ENCODE results near the gene NTN3. TPM values are rescaled to one million over a fixed set of nuclear protein-coding genes. Genes with fewer than 3 reads are reported as not detected.

Gene NTN3
- total RNA-seq, 2 experiments from 2014 or later = not detected

DNA sequence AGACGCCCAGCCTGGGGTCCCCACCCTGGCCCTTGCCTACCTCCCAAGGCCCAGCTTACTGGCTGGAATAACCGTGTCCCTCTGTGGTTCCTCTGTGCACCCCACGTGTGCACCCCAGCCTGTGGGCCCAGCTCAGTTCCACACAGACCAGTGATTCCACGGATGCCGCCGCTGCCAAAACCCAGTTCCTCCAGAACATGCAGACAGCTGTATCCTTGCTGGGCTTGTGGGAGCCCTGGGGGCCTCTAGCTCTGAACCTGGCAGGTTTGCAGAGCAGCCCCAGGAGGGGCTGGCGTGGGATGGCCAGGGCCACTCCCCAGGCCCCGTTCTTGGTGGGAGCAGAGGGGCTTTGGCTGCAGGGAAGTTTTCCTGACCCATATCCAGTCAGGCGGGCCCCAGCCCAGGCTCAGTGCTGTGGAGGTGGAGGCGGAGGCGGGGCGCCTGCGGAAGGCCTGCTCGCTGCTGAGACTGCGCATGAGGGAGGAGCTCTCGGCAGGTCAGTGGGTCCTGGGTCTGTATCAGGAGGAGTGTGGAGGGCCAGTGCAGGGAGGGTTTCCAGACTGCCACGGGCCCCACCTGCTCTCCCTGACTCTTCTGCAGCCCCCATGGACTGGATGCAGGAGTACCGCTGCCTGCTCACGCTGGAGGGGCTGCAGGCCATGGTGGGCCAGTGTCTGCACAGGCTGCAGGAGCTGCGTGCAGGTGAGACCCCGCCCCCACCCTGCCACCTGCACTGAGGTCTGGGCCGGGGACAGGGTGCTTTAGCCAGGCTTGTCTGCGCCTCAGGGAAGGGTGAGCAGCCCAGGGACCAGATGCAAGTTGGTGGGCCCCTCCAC, 8.8 kb upstream of the NTN3 start:
- Histone ChIP-seq H3K27ac (ENCODE audit: low read depth in 1 of 2, low read length in 2 of 2) (no peak overlapping the region), H3K4me3 (ENCODE audit: low read length) (no peak overlapping the region), H3K4me1 (ENCODE audit: insufficient read depth, low read length) (peaks cover 23% of the 10 kb centered on the region), H3K27me3 (ENCODE audit: control insufficient read depth in 1 of 2, insufficient read depth in 2 of 2, low read length in 2 of 2) (peaks cover 0 to 4% of the 10 kb centered on the region in 2 experiments), H3K36me3 (ENCODE audit: insufficient read depth, low read length) (no peaks in the 10 kb centered on the region), H3K9me3 (ENCODE audit: control insufficient read depth in 1 of 2, insufficient read depth in 1 of 2, low read length in 2 of 2) (no peaks in the 10 kb centered on the region)
- Mint-ChIP-seq H3K27me3 (peaks cover 10% of the 10 kb centered on the region), H3K4me3 (no peak overlapping the region), H3K27ac (no peak overlapping the region), H3K36me3 (ENCODE audit: low read depth) (no peaks in the 10 kb centered on the region), H3K9me3 (no peaks in the 10 kb centered on the region), H3K4me1 (ENCODE audit: low read depth) (peaks cover 5% of the 10 kb centered on the region)
- intact Hi-C loops (cut with DNase I, micrococcal nuclease) = no loop called here
- ATAC-seq (ENCODE audit: poor library complexity) (no peak), DNase-seq (no peak)
- ChIA-PET CTCF (no interaction called here), POLR2A (interaction anchor here (2.9 kb wide), 1 partner anchor 12 kb away, joined by 9 read pairs; the partner anchor contains the start of gene TBC1D24)
- TF ChIP-seq, protein P1, sequence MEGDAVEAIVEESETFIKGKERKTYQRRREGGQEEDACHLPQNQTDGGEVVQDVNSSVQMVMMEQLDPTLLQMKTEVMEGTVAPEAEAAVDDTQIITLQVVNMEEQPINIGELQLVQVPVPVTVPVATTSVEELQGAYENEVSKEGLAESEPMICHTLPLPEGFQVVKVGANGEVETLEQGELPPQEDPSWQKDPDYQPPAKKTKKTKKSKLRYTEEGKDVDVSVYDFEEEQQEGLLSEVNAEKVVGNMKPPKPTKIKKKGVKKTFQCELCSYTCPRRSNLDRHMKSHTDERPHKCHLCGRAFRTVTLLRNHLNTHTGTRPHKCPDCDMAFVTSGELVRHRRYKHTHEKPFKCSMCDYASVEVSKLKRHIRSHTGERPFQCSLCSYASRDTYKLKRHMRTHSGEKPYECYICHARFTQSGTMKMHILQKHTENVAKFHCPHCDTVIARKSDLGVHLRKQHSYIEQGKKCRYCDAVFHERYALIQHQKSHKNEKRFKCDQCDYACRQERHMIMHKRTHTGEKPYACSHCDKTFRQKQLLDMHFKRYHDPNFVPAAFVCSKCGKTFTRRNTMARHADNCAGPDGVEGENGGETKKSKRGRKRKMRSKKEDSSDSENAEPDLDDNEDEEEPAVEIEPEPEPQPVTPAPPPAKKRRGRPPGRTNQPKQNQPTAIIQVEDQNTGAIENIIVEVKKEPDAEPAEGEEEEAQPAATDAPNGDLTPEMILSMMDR (IDR thresholded peaks at IDR 0.05) = no peak

DNA sequence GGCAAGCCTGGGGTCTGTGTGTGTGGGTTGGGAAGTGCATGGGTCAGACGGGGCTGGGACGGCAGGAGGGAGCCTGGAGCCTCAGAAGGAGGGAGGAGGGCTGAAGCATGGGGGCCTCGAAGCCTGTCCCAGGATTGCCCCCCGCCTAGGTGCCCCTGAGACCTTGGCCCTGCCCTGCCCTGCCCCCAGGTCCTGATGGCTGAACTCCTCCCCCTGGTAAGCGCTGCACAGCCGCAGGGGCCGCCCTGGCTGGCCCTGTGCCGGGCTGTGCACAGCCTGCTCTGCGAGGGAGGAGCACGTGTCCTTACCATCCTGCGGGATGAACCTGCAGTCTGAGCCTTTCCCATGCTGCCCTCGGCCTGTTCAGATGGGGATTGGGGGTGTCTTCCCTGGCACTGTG, 6.8 kb upstream of the NTN3 start:
- no peak overlapping the region for H3K27ac ChIP-seq (ENCODE audit: low read depth in 1 of 2, low read length in 2 of 2)
- intact Hi-C loops (cut with DNase I, micrococcal nuclease) = no loop called here
- CTCF ChIA-PET = no interaction called here
- no peaks in the 10 kb centered on the region for H3K9me3 ChIP-seq (ENCODE audit: control insufficient read depth in 1 of 2, insufficient read depth in 1 of 2, low read length in 2 of 2)
- Mint-ChIP-seq H3K4me3 (no peak overlapping the region), H3K9me3 (no peaks in the 10 kb centered on the region), H3K27me3 (peaks cover 18% of the 10 kb centered on the region), H3K27ac (no peak overlapping the region), H3K4me1 (ENCODE audit: low read depth) (peaks cover 4% of the 10 kb centered on the region), H3K36me3 (ENCODE audit: low read depth) (no peaks in the 10 kb centered on the region)
- ATAC-seq (ENCODE audit: poor library complexity) (no peak), DNase-seq (no peak)
- H3K4me3 ChIP-seq (ENCODE audit: low read length) = no peak overlapping the region
- H3K36me3 ChIP-seq (ENCODE audit: insufficient read depth, low read length) = no peaks in the 10 kb centered on the region
- H3K4me1 ChIP-seq (ENCODE audit: insufficient read depth, low read length) = peaks cover 30% of the 10 kb centered on the region
- peaks cover 13 to 19% of the 10 kb centered on the region in 2 experiments for H3K27me3 ChIP-seq (ENCODE audit: control insufficient read depth in 1 of 2, insufficient read depth in 2 of 2, low read length in 2 of 2)
- TF ChIP-seq, protein P1 (IDR thresholded peaks at IDR 0.05) = no peak
- POLR2A ChIA-PET = no interaction called here

DNA sequence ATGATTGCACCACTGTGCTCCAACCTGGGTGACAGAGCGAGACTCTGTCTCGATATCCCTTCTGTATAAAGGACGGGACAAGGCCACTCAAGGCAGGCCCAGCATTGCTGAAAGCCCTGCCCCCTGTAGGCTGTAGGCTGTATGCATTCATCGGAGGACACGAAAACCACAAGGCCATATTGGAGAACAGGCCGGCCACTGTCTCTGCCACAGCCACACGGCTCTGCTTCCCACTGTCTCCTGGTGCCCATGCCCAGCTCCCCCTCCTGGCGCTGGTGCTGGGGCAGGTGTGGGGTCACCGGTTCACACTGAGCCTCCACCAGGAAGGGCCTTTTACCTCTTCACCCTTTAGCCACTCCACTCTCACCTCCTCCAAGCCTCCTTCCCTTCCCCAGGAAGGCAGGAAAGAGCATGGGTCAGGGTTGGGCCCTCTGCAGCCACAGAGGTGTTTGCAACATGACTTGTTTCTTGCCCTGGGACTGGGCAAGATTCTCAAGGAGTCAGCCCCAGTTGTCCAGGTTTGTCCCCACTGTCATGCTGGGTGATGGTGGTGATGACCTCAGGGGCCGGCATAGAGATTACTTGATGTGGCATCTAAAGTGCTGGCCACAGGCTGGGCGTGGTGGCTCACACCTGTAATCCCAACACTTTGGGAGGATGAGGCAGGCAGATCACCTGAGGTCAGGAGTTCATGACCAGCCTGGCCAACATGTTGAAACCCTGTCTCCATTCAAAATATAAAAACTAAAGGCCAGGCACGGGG, 5.3 kb upstream of the NTN3 start:
- H3K27ac ChIP-seq (ENCODE audit: low read depth in 1 of 2, low read length in 2 of 2) = no peak overlapping the region
- ATAC-seq (ENCODE audit: poor library complexity) = no peak
- ChIA-PET POLR2A (no interaction called here), CTCF (interaction anchor here (0.6 kb wide), 1 partner anchor 1814 kb away, joined by 4 read pairs; no protein-coding TSS in a partner anchor)
- H3K27ac Mint-ChIP-seq = no peak overlapping the region
- H3K4me1 ChIP-seq (ENCODE audit: insufficient read depth, low read length) = peaks cover 18% of the 10 kb centered on the region
- H3K4me3 Mint-ChIP-seq = no peak overlapping the region
- TF ChIP-seq, protein P1 (IDR thresholded peaks at IDR 0.05) = no peak
- no peak overlapping the region for H3K4me3 ChIP-seq (ENCODE audit: low read length)
- H3K4me1 Mint-ChIP-seq (ENCODE audit: low read depth) = no peaks in the 10 kb centered on the region
- no peaks in the 10 kb centered on the region for H3K36me3 ChIP-seq (ENCODE audit: insufficient read depth, low read length)
- H3K27me3 Mint-ChIP-seq = peaks cover 32% of the 10 kb centered on the region
- H3K9me3 ChIP-seq (ENCODE audit: control insufficient read depth in 1 of 2, insufficient read depth in 1 of 2, low read length in 2 of 2) = no peaks in the 10 kb centered on the region
- H3K36me3 Mint-ChIP-seq (ENCODE audit: low read depth) = no peaks in the 10 kb centered on the region
- intact Hi-C loops (cut with DNase I, micrococcal nuclease) = no loop called here
- H3K27me3 ChIP-seq (ENCODE audit: control insufficient read depth in 1 of 2, insufficient read depth in 2 of 2, low read length in 2 of 2) = peaks cover 26 to 34% of the 10 kb centered on the region in 2 experiments
- no peak for DNase-seq
- no peaks in the 10 kb centered on the region for H3K9me3 Mint-ChIP-seq

All from CD4-positive, alpha-beta T cell (primary cell).